HG03060 (cell line): ENCODE data around the gene TRIM54.
"Not testable (repeated sequence)": the region's sequence is repeated elsewhere in the genome, so short reads cannot be mapped to it uniquely, and the experiment has no call there.

Source experiments
- ATAC-seq: cut with Tn5 transposase; IDR thresholded peaks from one replicate; pipeline ENCODE4 v1.9.1; 2021; ENCODE audit warnings: low read depth, moderate number of reproducible peaks; ENCODE audit not compliant: unreplicated experiment

Gene TRIM54

DNA sequence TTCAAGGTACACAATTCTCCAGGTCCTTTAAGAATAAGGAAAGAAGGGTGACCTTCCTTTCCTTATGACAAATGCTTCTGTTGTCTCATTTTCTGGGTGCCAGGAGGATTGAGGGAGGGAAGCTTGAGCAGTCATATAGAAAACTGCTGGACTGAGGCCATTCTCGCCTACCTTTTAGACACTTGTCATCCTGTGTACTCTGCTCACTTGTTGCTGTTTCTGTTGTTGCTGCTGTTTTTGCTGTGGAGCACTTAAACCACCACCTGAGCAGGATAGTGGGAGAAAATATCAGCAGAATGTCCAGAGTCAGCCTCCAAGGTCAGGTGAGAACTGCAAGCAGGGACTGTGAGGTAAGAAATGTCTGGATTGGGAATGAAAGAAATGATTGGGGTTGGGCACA, 4.2 kb upstream of the TRIM54 start:
- no peak for ATAC-seq

- no peak for ATAC-seq
Measured at GRCh38 chr2:27280826-27281225, 1.4 kb upstream of the TRIM54 start.

- no peak for ATAC-seq
Measured at GRCh38 chr2:27281442-27281841, 787 bp upstream of the TRIM54 start.

DNA sequence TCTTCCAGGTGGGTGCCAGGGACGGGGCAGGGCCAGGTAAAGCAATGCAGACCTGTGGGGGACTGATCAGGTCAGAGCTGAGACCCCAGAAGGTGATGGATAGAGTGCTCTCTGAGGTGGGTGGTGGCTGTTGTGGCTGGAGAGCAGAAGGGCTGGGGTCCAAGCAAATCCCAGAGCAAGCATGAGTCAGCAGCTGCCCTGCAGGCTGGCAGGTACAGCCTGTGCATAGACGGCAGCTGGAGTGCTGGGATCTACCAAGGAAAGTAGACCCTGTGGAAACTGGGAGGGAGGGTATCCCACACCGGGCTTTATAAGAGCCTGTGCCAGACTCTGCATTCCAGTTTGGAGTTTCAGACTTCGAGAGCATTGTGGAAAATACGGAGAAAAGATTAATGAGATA, 663 bp downstream of the TRIM54 start:
- ATAC-seq = no peak

DNA sequence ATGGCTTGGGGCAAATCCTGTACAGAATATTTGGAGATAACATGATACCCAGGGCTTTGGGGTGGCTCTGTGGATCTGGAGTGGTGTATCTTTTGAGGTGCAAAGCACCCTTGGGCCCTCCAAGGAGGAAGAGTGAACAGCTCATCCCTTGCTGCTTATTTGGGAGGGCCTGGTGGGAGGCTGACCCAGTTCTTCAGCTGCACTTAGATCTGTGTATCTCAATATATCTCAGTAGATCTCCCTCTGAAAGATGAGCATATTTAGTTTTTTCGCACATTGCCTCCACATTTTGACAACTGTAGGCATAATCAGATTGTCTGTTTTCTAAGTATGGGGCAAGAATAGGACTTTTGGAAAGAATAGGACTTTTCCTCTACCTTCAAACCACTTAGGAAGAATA, 2.8 kb downstream of the TRIM54 start:
- no peak for ATAC-seq

GRCh38 chr2:27285481-27285880, 3.3 kb downstream of the TRIM54 start:
- ATAC-seq = no peak

DNA sequence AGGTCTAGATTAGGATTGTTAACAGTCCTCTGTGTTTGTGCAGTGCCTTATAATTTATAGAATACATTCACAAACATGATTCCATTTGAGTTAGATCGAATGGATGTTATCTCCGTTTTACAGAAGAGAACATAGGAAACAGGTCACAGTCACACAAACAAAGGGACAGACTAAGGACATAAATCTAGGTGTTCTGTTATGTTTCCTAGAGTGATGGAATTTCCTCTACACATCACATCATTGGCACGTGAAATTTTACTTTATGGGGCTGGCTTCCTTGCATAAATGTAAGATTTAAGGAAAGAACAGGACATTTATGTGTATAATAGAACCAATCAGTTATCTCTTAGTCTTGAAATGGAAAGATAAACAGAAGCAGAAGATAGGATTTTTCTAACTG, 6.4 kb downstream of the TRIM54 start:
- no peak for ATAC-seq

GRCh38 chr2:27290549-27290948, 8.3 kb downstream of the TRIM54 start:
- ATAC-seq = no peak

DNA sequence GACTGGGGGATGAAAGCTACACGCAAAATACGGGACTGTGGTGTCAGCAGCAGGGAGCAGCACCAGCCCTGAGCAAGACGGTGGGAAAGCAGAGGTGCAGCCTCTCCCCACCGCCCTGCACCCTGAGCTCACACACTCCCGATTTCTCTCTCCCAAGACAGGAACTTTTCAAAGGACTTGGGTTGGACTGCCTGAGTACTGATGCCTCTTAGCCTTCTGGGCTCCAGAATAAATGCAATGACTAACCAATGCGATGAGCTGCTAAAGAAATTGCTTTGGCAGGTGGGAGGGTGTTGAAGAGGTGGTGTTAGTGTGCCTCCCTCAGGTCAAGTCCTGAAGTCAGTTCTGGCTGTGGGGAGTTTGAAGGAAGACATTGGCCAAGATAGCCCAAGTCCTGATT, 9.6 kb downstream of the TRIM54 start:
- no peak for ATAC-seq

- no peak for ATAC-seq
Measured at GRCh38 chr2:27294928-27295327, 12.7 kb downstream of the TRIM54 start.

GRCh38 chr2:27296481-27296880, 14.3 kb downstream of the TRIM54 start:
- ATAC-seq = no peak

DNA sequence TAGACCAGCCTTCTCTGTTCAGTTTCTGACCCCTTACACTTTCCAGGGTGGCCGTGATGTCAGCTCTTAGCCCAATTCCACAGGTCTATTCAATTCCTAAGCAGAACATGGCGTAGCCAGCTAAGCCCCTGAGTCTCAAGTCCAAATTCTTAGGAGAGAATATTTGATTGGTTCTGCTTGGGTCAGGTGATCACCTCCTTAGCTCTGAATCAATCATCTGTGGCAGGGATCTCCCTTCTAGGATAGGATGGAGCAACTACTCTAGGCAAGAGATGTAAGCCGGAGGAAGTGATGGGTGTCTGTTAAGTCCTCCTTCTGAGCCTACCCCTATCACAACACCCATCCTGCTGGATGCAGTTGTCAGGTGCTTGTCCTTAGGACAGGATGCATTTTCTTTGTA, 15.0 kb downstream of the TRIM54 start:
- no peak for ATAC-seq

GRCh38 chr2:27298391-27299080, 16.3 kb downstream of the TRIM54 start:
- no peak for ATAC-seq

DNA sequence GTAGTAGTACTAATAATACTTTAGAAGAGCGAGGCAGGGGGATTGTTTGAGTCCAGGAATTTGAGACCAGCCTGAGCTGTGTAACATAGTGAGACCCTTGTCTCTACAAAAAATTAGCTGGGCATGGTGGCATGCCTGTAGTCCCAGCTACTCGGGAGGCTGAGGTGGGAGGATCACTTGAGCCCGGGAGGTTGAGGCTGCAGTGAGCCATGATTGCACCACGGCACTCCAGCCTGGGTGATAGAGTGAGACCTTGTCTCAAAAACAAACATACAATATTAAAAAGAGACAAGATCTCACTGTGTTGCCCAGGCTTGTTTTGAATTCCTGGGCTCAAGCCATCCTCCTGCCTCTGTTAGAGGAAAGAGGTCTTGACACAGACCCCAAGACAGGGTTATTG, 18.4 kb downstream of the TRIM54 start:
- ATAC-seq = not testable (repeated sequence)

DNA sequence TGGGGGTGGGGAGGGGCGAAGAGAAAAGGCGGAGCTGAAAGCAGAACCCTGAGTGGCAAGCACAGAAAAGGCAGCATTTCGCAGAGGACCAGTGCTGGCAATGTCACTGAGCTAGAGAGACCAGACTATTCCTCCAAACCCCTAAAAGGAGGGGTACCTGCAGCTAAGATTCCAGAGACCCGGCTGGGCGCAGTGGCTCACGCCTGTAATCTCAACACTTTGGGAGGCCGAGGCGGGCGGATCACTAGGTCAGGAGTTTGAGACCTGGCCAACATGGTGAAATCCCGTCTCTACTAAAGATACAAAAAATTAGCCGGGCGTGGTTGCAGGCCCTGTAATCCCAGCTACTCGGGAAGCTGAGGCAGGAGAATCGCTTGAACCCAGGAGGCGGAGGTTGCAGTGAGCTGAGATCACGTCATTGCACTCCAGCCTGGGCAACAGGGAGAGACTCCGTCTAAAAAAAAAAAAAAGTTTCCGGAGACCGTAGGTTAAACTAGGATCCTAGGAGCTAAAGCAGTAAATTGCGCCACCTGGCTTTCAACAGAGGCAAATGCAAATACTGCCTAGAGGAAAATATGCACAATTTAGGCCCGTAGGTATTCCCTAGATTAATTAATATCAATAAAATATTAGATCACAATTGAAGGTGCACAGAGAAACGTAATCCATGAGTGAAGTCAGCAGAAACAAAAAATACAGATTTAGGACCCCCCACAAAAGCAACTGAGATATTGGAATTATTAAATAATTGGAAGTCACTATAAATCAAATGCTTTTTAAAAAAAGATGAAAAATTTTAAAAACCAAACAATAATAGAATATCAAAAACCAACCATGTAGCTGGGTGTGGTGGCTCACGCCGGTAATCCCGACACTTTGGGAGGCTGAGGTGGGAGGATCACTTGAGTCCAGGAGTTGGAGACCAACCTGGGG, 21.1 kb downstream of the TRIM54 start:
- no peak for ATAC-seq

- ATAC-seq = no peak
Measured at GRCh38 chr2:27304488-27305240, 22.4 kb downstream of the TRIM54 start.

- ATAC-seq = no peak
Measured at GRCh38 chr2:27305516-27305915, 23.3 kb downstream of the TRIM54 start.

- no peak for ATAC-seq
Measured at GRCh38 chr2:27306136-27306535, 23.9 kb downstream of the TRIM54 start.

DNA sequence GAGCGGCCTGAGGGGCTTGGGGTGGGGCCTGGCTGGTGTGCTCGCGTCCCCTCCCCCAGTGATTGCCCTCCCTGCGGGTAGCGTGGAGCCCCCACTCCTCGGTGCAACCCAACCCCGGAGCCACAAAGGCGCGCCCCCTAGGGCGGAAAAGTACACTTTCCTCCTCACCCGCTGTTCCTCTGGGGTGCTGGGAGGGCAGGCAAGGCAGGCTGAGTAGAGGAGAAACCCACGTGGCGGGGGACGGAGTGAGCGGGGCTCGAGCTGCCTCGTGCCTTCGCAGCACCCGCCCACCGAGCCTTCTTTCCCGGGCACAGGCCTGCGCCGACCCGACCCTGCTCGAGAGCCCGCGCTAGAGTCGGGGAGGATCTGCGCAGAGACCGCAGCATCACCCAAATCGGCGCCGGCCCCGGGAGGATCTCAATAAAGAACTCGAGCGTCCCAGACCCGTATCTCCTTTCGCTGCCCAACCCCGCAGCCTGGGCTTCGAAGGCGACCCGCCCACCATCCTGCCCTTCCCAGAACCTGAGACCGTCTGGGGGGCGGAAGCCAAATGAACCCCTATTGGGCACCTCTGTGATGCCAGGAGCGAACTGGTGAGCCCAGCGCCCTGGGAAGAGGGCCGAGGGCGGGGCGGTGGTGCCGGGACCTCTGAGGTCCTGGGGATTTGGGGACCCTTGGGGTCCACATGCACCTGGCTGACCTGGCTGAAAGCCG, 24.5 kb downstream of the TRIM54 start:
- ATAC-seq = no peak

DNA sequence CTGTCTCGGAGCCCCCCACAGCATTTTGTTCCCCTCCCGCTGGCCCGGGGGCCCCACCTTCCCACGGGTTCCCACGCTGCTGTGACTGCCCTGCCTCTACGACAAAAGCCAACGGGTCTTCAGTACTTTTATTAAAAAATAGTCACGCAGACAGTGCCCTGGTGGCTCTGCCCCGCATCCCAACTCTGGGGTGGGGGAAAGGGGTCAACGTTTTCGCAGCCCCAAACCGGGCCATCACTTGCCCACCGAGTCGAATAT, 25.0 kb downstream of the TRIM54 start:
- no peak for ATAC-seq
